HG03565 (cell line): ENCODE measurements around the gene ETFA.
"Not testable (repeated sequence)": the region's sequence is repeated elsewhere in the genome, so short reads cannot be mapped to it uniquely, and the experiment has no call there.

Experiments used
- ATAC-seq: cut with Tn5 transposase; IDR thresholded peaks from one replicate; pipeline ENCODE4 v1.9.1; 2021; ENCODE audit warnings: mild to moderate bottlenecking, moderate library complexity; ENCODE audit not compliant: unreplicated experiment

The ETFA gene

GRCh38 chr15:76285241-76285825 lies 25.9 kb downstream of the ETFA start:
- ATAC-seq, result no peak

- no peak for ATAC-seq
These were observed 28.8 kb downstream of the ETFA start for GRCh38 chr15:76282465-76282864.

GRCh38 chr15:76278651-76279050 lies 32.6 kb downstream of the ETFA start:
- no peak for ATAC-seq

- no peak for ATAC-seq
These were observed 36.4 kb downstream of the ETFA start for GRCh38 chr15:76274821-76275220.

- ATAC-seq, result no peak
These were observed 37.0 kb downstream of the ETFA start for GRCh38 chr15:76274226-76274625.

- no peak for ATAC-seq
These were observed 40.4 kb downstream of the ETFA start for GRCh38 chr15:76270876-76271275.

GRCh38 chr15:76267077-76267476 lies 44.2 kb downstream of the ETFA start:
- no peak for ATAC-seq

- ATAC-seq, result not testable (repeated sequence)
These were observed 45.5 kb downstream of the ETFA start for GRCh38 chr15:76265769-76266168.

- no peak for ATAC-seq
These were observed 50.9 kb downstream of the ETFA start for GRCh38 chr15:76260246-76260938.

GRCh38 chr15:76259392-76259791 lies 51.9 kb downstream of the ETFA start:
- ATAC-seq, result no peak

GRCh38 chr15:76258460-76258859 lies 52.8 kb downstream of the ETFA start:
- ATAC-seq, result no peak

- ATAC-seq, result no peak
These were observed 57.4 kb downstream of the ETFA start for GRCh38 chr15:76253691-76254473.

GRCh38 chr15:76252249-76252648 lies 59.0 kb downstream of the ETFA start:
- ATAC-seq, result no peak

GRCh38 chr15:76251717-76252116 lies 59.6 kb downstream of the ETFA start:
- ATAC-seq, result no peak

- ATAC-seq, result no peak
These were observed 66.1 kb downstream of the ETFA start for GRCh38 chr15:76245072-76245610.

- no peak for ATAC-seq
These were observed 71.5 kb downstream of the ETFA start for GRCh38 chr15:76239786-76240185.

GRCh38 chr15:76236350-76236749 lies 74.9 kb downstream of the ETFA start:
- ATAC-seq, result no peak

- ATAC-seq, result no peak
These were observed 76.0 kb downstream of the ETFA start for GRCh38 chr15:76235186-76235826.

GRCh38 chr15:76234337-76234889 lies 76.9 kb downstream of the ETFA start:
- no peak for ATAC-seq

- ATAC-seq, result no peak
These were observed 77.3 kb downstream of the ETFA start for GRCh38 chr15:76233921-76234320.

- ATAC-seq, result no peak
These were observed 82.0 kb downstream of the ETFA start for GRCh38 chr15:76229266-76229665.
